Left renal pelvis (tissue), 4 donors: ENCODE measurements around the gene GRP. TPM values are rescaled to one million over a fixed set of nuclear protein-coding genes. Genes with fewer than 3 reads are reported as not detected.

ENCODE experiments used
- polyA plus RNA-seq, 4 donors: library from polyadenylated mRNA; unstranded; fragments of 120-200 nt; gene quantifications; one replicate each; pipeline ENCODE4 v1.2.1, GENCODE V29; 2013; ENCODE audit not compliant: insufficient read length in 4 of 4

The GRP gene
- polyA plus RNA-seq, 4 donors = 1.7 to 3.9 (median 2.8) TPM; not detected in 1

Other genes with a start within 250 kb of the GRP start
- gene SEC11C, start 80.3 kb upstream of the GRP start, polyA plus RNA-seq = 10 to 100 TPM; 37.5 to 83.1 (median 73.1) TPM
- gene RAX, start 53.3 kb downstream of the GRP start, polyA plus RNA-seq = not detected
- gene CPLX4, start 98.5 kb downstream of the GRP start, polyA plus RNA-seq = under 1 TPM in 3 of 4 donors, not detected in 1; 0.08 to 0.27 (median 0.14) TPM
- gene LMAN1, start 139.1 kb downstream of the GRP start, polyA plus RNA-seq = 100 to 1,000 TPM; 112 to 143 (median 119) TPM